Ecto neural progenitor cell (in vitro differentiated cells): ENCODE data around the gene SERPINA7.
"Not testable (repeated sequence)": the region's sequence is repeated elsewhere in the genome, so short reads cannot be mapped to it uniquely, and the experiment has no call there.

ENCODE experiments used
- DNase-seq: peaks from one replicate; pipeline ENCODE4 v3.0.0-alpha.2; 2018; ENCODE audit warnings: low spot score

The SERPINA7 gene, protein sequence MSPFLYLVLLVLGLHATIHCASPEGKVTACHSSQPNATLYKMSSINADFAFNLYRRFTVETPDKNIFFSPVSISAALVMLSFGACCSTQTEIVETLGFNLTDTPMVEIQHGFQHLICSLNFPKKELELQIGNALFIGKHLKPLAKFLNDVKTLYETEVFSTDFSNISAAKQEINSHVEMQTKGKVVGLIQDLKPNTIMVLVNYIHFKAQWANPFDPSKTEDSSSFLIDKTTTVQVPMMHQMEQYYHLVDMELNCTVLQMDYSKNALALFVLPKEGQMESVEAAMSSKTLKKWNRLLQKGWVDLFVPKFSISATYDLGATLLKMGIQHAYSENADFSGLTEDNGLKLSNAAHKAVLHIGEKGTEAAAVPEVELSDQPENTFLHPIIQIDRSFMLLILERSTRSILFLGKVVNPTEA

DNA sequence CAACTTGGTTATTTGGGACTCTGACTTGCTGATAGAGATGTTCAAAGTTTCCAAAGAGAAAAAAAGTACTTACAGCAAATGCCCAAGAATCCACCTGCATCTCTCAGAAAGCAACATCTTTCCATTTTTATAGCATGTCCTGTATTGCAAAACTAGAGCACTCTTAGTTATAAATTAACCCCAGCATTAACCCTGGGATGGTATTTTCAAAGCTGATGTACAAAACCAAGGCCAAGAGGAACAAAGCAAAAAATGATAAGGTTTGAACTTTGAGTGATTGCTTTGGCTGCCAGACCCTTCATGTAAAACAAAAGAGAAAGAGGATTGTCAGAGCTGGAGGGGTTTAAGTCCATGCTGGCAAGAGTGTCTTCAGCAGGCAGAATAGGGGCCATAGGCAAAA, at the start of gene SERPINA7:
TSS of gene SERPINA7 (minus strand) at position 103 of the 400 bp plus-strand sequence. CDS start 1,669 bp downstream, outside the sequence.
- no peak for DNase-seq

DNA sequence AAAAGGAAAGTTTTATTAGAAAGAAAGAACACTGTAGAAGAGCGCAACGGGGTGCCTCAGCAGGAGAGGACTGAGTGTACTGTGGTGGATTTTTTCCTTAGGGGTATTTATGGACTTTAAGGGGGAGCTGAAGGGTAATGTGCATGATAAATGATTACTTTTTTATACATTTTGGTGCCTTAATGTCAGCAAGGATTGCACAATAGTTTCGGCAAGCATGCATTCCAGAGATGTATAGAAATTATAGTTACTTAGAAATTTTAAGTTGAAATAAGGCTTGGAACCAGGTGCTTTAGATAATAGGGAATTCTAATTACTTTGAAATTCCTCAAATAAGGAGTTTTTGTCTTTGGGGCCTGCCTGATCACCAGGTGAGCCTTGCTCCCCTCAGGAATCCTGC, 30.5 kb upstream of the SERPINA7 start:
- no peak for DNase-seq

DNA sequence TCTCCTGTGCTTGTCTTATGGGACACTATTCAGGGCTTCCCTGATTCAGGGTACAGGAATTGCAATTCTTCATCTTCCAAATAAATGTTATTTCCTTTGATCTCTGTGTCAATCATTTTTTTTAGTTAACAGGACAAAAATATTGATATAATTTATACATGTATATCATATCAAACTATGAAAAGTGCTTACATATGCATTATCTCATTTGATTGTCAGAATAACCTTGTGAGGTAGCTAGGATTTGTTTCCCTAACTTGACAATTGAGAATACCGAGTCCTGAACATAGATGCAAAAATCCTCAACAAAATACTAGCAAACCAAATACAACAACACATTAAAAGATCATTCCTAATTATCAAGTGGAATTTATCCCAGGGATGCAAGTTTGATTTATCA, 11.5 kb upstream of the SERPINA7 start:
- DNase-seq = no peak

DNA sequence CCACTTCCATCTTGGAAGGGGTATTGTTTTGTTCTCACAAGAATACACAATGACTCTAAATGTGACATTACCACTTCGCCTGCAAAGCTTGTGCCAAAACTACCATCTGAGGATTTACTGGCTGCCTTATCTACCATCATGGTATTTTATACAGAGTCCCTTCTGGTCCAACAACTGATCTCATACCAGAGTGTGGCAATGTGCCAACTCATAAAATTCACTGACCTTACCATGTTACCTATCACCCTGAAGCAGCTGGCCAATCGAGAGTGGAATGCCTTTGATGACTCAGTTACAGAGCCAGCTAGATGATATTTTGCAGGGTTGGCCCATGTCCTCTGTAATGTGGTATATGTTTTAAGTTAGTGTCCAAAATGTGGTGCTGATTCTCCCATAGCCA, 3.8 kb upstream of the SERPINA7 start:
- DNase-seq = no peak

DNA sequence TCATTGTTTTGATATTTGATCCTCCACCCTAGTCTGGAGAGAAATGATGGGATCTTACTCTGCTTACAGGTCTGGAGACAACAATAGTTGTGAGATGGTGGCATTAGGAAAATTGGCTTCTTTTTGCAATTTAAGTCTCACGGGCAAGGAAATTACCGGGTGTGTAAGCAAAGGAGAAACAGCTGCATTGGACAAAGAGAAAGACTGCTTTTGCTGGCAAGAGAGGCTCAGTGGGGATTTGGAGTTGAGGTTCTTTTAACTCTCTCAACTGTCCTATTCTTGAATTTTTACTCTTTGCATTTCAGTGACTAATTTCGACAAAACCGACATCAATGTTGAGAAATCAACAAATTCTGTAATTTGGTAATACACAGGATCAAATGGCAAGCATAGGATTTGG, 2.3 kb upstream of the SERPINA7 start:
- no peak for DNase-seq

DNA sequence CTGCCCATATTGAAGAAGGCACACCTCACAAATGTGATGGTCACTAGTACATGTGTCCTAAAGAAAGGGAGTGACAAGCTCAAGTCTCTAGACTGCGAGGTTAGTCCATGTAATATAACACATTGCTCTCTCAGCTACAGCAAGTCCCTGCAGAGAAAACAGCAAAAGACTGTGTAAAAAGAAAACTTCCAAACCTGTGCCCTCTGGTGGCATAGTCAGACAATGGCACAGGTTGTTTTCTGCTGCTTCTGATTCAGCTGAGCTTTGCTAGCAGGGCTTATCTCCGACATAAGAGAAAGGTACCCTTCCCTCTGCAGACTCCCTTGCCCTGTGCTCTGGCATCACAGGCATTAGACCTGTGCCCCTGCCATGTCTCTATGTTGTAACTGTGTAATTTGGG, 1.4 kb upstream of the SERPINA7 start:
- DNase-seq = no peak

DNA sequence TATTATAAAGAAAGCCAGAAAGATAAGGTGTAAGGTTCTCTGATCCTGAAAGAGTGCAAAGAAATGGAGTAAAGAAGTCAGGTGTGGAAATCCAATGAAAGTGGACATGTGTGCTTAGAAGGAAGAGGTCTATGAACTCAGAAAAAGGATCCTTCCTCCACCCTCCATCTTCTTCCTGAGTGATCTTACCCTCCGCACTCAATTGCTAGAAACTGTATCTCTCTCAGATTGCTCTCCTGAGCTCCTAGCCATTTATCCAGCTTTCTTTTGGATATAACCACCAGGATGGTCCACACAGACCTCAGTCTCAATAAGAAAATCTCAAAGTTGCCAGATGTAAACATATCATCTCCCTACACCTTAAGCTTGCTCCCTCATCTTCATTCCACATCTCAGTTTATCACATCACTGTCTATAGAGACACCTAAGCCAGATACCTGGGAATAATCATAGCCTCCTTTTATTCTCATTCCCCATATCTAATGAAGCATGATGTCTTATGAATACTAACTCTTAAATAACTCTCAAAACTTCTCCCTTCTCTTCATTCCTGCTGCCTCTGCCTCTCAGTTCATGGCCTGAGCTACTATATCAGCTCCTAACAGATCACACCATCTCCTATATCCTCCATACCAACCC, 573 bp downstream of the SERPINA7 start:
- no peak for DNase-seq

DNA sequence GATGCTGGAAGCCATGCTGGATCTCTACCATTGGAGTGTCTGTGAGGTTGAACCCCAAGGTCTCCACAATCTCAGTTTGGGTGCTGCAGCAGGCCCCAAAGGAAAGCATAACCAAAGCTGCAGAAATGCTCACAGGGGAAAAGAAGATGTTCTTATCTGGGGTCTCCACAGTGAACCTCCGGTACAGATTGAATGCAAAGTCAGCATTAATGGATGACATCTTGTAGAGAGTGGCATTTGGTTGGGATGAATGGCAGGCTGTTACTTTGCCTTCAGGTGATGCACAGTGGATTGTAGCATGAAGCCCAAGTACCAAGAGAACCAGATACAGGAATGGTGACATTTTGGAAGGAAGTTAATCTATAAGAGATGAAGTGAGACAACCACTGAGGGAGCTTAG, 1.8 kb downstream of the SERPINA7 start:
- DNase-seq = no peak

DNA sequence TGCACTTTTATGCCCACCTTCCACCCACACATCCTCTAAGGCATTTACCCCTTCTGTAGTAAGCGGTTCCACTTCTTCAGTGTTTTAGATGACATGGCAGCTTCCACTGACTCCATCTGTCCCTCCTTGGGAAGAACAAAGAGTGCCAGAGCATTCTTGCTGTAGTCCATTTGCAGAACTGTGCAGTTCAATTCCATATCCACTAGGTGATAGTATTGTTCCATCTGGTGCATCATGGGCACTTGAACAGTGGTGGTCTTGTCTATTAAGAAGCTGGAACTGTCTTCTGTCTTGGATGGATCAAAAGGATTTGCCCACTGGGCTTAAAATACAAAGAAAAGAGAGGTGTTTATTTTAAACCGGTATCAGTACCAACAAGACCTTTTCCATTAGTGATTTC, 3.5 kb downstream of the SERPINA7 start:
- DNase-seq = no peak

DNA sequence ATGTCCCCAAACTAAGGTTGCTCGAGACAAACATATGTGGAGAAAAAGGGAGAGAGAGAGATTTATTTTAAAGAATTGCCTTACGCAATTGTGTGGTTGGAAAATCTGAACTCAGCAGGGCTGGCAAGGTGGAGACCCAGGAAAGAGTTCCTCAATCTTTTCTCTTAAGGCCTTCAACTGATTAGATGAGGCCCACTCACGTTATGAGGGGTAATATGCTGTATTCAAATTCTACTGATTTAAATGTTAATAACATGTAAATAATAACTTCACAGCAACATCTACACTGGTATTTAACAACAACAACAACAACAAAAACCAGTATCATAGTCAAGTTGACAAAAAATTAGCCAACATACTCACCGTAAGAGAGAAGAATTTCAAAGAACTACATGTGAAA, 14.6 kb downstream of the SERPINA7 start:
- DNase-seq = no peak

DNA sequence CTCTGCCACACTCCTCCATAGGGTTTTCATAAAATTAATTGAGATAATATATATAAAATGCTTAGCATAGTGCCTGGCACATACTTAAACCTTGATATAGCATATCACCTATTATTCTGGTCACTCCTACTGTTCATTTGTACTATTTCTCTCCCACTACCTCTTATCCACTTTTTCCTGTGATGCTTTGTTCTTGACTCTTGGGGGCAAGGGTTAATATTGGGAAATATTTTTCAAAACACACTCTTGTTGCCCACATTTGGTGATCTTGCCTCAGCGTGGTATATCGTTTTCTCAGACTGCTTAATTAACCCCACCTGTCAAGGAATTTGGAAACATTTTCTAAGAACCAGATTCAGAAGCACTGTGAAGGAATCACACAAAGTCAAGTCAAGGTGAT, 16.3 kb downstream of the SERPINA7 start:
- DNase-seq = no peak

DNA sequence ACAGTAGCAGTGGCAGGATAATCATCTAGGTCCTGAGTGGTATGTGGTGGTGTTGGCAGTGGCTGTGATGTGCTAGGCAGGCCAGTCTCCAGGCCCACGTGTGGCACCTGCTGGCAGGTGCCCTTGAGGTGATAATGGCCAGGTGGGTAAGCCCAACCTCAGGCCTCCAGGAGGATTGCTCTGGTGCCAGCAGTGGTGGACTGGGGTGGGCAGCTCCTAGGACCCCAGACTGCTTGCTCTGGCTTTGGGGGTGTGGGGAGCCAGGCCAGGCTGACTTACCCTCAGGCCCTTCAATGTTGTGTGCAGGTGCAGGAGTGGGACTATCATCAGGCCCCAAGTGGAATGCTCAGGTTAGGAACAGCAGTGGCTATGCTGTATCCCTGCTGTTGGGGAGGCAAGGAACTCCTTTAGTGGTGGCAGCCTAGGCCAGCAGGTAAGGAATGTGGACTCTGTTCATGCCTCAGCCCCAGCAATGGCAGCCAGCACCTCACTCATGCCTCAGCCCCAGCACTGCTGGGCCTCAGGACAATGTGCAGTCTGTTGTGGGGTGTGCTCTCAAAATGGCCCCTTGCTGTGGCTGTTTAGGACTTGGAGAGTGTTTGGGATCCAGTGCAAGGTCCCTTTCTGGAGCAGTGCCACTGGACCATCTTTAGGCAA, 24.3 kb downstream of the SERPINA7 start:
- no peak for DNase-seq

DNA sequence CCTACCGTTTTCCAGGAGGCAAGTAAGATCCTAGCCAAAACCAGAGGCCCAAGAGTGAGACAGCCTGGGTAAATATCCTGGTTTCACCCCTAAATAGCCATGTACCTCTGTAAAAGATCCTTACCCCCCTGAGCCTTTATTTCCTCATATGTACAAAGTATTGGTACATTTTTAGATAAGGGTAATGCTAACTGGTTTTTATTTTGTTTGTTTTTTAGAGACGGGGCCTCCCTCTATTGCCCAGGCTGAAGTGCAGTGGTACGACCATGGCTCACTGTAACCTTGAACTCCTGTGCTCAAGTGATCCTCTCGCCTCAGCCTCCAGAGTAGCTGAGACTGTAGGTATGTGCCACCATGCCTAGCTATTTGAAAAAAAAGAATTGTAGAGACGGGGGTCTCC, 29.4 kb downstream of the SERPINA7 start:
- no peak for DNase-seq

DNA sequence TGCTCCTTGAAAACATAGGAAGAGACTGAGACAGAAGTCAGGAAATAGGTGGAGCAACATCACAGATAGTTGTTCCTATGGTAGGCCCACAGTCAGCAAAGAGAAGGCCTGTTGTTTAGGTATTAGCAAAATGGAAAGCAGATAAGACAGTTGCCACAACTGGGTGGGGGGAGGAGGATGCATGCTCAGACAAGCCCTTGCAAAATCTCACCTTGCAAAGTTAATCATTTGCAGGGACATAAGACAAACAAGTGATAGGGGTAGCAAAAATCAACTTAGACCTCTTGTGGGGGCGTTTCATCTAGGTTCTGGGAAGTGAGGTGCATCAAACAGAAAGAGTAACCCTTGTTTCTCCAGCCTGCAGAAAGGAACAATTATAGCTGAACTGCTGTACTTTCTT, 30.7 kb downstream of the SERPINA7 start:
- DNase-seq = no peak

DNA sequence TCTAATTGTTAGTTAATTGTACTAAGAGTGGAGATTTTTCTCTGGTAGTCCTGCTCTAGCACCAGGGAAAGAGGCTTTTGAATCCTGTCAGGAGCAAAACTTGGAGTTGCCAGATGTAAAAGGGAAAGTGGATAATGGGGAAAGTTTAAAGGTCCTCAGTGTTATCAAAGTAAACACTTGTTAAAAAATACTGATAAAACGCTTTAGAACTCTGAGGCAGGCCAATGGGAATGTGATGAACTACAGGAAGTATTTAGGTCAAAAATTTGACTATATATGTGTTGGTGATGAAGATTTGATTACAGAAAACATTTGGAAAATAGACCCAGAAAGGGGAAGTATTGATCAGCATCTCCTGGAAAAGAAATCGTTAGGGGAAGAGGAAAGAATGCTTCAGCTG, 32.8 kb downstream of the SERPINA7 start:
- no peak for DNase-seq

DNA sequence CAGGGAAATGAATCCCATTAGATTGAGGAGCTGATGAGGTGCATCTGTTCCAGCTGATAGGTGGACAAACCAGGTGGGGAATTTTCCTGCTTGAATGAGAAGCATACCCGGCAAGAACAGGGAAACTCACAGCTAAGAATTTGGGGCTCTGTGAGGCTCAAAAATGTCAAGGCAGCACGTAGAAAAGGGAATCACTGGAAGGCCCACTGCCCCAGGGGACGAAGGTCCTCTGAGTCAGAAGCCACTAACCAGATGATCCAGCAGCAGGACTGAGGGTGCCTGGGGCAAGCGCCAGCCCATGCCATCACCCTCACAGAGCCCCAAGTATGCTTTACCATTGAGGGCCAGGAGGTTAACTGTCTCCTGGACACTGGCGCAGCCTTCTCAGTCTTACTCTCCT, 37.9 kb downstream of the SERPINA7 start:
- not testable (repeated sequence) for DNase-seq

DNA sequence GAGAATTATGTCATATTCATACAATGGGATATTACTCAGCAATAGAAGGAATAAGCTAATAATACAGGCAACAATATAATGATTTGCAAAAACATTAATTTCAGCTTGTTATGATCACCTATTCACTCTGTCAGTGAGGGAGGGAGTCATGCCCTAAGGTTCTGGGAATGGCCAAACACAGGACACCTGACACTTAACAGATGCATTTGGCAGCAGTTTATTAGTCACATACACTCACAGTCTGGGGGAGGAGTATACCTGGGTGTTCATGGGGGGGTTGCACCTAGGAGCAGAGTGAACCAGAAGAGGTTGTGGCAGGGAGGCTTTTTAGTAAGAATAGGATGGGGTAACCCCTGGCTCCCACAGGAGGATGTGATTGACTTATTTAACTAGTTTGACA, 38.3 kb downstream of the SERPINA7 start:
- no peak for DNase-seq

DNA sequence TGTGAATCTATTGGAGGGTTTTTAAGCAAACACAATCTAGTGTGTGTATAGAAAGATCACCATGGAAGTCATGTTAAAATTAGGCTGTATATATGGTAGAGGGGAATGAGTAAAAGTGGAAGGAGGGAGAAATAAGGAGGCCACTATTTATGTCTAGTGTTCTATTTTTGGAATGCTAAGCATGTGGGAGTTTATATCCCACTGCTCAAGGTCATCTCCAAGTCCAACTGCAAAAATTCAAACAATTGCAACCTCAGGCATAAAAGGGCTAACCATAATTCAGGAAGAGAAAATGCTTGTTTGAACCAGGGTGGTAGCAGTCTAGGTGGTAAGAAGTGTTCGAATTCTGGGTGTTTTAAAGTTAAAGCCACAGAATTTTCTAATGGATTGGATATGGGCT, 39.2 kb downstream of the SERPINA7 start:
- no peak for DNase-seq

DNA sequence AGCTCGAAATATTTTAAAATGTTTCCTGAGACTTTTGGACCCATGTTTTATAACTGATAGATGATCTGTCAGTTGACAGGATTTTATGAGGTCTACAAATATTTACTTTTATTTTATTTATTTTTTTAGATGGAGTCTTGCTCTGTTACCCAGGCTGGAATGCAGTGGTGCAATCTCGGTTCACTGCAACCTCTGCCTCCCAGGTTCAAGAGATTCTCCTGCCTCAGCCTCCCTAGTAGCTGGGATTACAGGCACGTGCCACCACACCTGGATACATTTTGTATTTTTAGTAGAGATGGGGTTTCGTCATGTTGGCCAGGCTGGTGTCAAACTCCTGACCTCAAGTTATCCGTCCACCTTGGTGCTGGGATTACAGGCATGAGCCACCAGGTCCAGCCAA, 50.0 kb downstream of the SERPINA7 start:
- DNase-seq = not testable (repeated sequence)
